Transverse colon (tissue), 4 donors: ENCODE measurements around the gene CACNG6.

Experiments used
- CTCF ChIP-seq, 5 experiments: fragments of 200-600 bp in 3 of 5; fragments of 450-650 bp in 2 of 5; sonication (generic) in 3 of 5; IDR thresholded peaks; 1 replicate in 2 of 5; 2 replicates in 3 of 5; pipeline ENCODE4 v1.5.1; 2016 to 2017; ENCODE audit warnings: antibody characterized with exemption in 5 of 5, inconsistent platforms in 3 of 5, mild to moderate bottlenecking in 2 of 5, moderate library complexity in 1 of 5
- EP300 ChIP-seq: sonication (generic); formaldehyde crosslinking; IDR thresholded peaks from one replicate; pipeline ENCODE4 v1.6.1; 2017; ENCODE audit warnings: antibody characterized with exemption, low read depth
- POLR2A ChIP-seq: fragments of 450-650 bp; IDR thresholded peaks from one replicate; pipeline ENCODE4 v1.6.1; 2016; ENCODE audit warnings: antibody characterized with exemption, mild to moderate bottlenecking, moderate library complexity
- POLR2AphosphoS5 ChIP-seq, 3 donors: sonication (generic); formaldehyde crosslinking; IDR thresholded peaks; one replicate each; pipeline ENCODE4 v1.6.1; 2016; ENCODE audit warnings: antibody characterized with exemption in 3 of 3

GRCh38 chr19:53945441-53945840, 46.0 kb upstream of the CACNG6 start:
- TF ChIP-seq CTCF (IDR thresholded peaks at IDR 0.05) (no peak), POLR2A (no peak), POLR2AphosphoS5 (IDR thresholded peaks at IDR 0.05) (no peak), EP300 (no peak)
